Measurements from ENCODE around the gene C10orf105.

C10orf105 gene

GRCh38 chr10:71751515-71752224 is 32.1 kb upstream of the C10orf105 start:
- DNase-seq (ENCODE audit: low read depth) = no peak

- DNase-seq (ENCODE audit: low read depth) = no peak
These were observed 31.4 kb upstream of the C10orf105 start for GRCh38 chr10:71750986-71751385.

GRCh38 chr10:71750124-71750841 is 30.7 kb upstream of the C10orf105 start:
- no peak for DNase-seq (ENCODE audit: low read depth)

GRCh38 chr10:71749396-71749795 is 29.8 kb upstream of the C10orf105 start:
- DNase-seq (ENCODE audit: low read depth) = no peak

GRCh38 chr10:71748671-71749191 is 29.2 kb upstream of the C10orf105 start:
- DNase-seq (ENCODE audit: low read depth) = no peak

GRCh38 chr10:71747551-71748523 is 28.3 kb upstream of the C10orf105 start:
- DNase-seq (ENCODE audit: low read depth) = no peak

GRCh38 chr10:71747039-71747531 is 27.5 kb upstream of the C10orf105 start:
- DNase-seq (ENCODE audit: low read depth) = no peak

GRCh38 chr10:71746344-71747037 is 26.9 kb upstream of the C10orf105 start:
- DNase-seq (ENCODE audit: low read depth) = no peak

GRCh38 chr10:71745664-71746250 is 26.2 kb upstream of the C10orf105 start:
- DNase-seq (ENCODE audit: low read depth) = no peak

GRCh38 chr10:71744897-71745663 is 25.5 kb upstream of the C10orf105 start:
- DNase-seq (ENCODE audit: low read depth) = no peak

- no peak for DNase-seq (ENCODE audit: low read depth)
These were observed 24.3 kb upstream of the C10orf105 start for GRCh38 chr10:71743866-71744265.

- DNase-seq (ENCODE audit: low read depth) = no peak
These were observed 23.7 kb upstream of the C10orf105 start for GRCh38 chr10:71743089-71743838.

GRCh38 chr10:71742301-71743088 is 22.9 kb upstream of the C10orf105 start:
- DNase-seq (ENCODE audit: low read depth) = no peak

GRCh38 chr10:71741671-71742070 is 22.1 kb upstream of the C10orf105 start:
- no peak for DNase-seq (ENCODE audit: low read depth)

- no peak for DNase-seq (ENCODE audit: low read depth)
These were observed 21.5 kb upstream of the C10orf105 start for GRCh38 chr10:71741029-71741428.

- peak; percentile 83 for DNase-seq (ENCODE audit: low read depth)
These were observed 20.6 kb upstream of the C10orf105 start for GRCh38 chr10:71740069-71740653.

GRCh38 chr10:71739358-71739900 is 19.9 kb upstream of the C10orf105 start:
- no peak for DNase-seq (ENCODE audit: low read depth)

GRCh38 chr10:71737834-71738197 is 18.2 kb upstream of the C10orf105 start:
- peak; percentile 92 for DNase-seq (ENCODE audit: low read depth)

Measured in GM04504 (cell line).